HL-60 (cell line): ENCODE data around the gene ETV6.

Experiments
- DNase-seq, 2 experiments: peaks; one replicate each; pipeline ENCODE4 v3.0.0-alpha.2; 2010 to 2020; ENCODE audit warnings: low read depth in 1 of 2, low spot score in 1 of 2
- H3K27ac ChIP-seq: fragments of 250-450 bp; sonication (Bioruptor Pico); replicated peaks from 2 replicates; pipeline ENCODE4 v1.5.1; 2020; ENCODE audit warnings: mild to moderate bottlenecking, moderate library complexity
- H3K27me3 ChIP-seq: fragments of 250-450 bp; sonication (Bioruptor Pico); 2 replicates; pipeline ENCODE4 v1.5.1; 2021; ENCODE audit warnings: mild to moderate bottlenecking, moderate library complexity; ENCODE audit not compliant: insufficient read depth, poor library complexity, severe bottlenecking
- H3K4me3 ChIP-seq: replicated peaks from 2 replicates; pipeline ENCODE4 v1.5.1; 2011; ENCODE audit warnings: mild to moderate bottlenecking, control low read depth, low read length; ENCODE audit not compliant: insufficient read depth
- GABPA ChIP-seq: IDR thresholded peaks from 2 replicates; pipeline ENCODE4 v1.6.1; 2012; ENCODE audit warnings: low read depth
- POLR2AphosphoS5 ChIP-seq: IDR thresholded peaks from 2 replicates; pipeline ENCODE4 v1.6.1; 2012; ENCODE audit warnings: low read depth
- SPI1 ChIP-seq: IDR thresholded peaks from 2 replicates; pipeline ENCODE4 v1.6.1; 2012; ENCODE audit warnings: low read depth, mild to moderate bottlenecking, borderline replicate concordance
- TF ChIP-seq, protein P1 (sequence below): IDR thresholded peaks from 2 replicates; pipeline ENCODE4 v1.6.1; 2012; ENCODE audit warnings: low read depth; ENCODE audit not compliant: insufficient replicate concordance
- TF ChIP-seq, protein P2 (sequence below): IDR thresholded peaks from one replicate; pipeline ENCODE4 v1.5.1; 2011; ENCODE audit warnings: low read length, control low read depth, inconsistent platforms; ENCODE audit not compliant: insufficient read depth

ETV6 gene

DNA sequence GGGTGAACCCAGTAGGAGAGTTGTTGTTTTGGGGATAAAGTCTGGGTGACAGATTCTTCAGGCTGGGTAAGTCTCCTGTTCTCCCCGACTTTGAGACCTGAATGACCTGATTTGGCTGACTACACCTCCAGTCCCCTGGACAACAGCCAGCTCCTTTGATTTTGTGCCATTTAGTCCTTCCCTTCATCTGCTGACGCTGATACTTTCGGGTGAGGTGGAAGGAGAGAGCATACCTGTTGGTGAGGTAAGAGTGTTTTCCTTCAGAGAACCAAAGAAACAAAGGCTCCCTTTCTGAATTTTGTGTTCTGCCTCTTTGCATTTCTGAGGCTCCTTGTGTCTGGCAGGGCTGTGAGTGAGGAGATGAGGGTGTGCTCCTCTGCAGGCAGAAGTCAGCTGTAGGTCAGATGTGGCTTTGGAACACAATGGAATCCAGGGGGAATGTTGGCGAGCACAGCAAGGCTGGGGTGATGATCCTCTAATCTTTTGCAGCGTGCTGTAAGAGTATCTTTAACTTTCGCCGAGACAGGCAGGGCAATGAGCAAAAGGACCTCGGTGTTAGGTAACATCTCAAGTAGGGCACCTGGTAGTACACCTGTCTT lies 12.1 kb downstream of the ETV6 start:
- Histone ChIP-seq H3K27me3 (no peaks in the 10 kb centered on the region), H3K27ac (no peak overlapping the region), H3K4me3 (no peak overlapping the region)
- DNase-seq, result no peak
- TF ChIP-seq POLR2AphosphoS5 (no peak), GABPA (no peak)
- TF ChIP-seq, protein P1, sequence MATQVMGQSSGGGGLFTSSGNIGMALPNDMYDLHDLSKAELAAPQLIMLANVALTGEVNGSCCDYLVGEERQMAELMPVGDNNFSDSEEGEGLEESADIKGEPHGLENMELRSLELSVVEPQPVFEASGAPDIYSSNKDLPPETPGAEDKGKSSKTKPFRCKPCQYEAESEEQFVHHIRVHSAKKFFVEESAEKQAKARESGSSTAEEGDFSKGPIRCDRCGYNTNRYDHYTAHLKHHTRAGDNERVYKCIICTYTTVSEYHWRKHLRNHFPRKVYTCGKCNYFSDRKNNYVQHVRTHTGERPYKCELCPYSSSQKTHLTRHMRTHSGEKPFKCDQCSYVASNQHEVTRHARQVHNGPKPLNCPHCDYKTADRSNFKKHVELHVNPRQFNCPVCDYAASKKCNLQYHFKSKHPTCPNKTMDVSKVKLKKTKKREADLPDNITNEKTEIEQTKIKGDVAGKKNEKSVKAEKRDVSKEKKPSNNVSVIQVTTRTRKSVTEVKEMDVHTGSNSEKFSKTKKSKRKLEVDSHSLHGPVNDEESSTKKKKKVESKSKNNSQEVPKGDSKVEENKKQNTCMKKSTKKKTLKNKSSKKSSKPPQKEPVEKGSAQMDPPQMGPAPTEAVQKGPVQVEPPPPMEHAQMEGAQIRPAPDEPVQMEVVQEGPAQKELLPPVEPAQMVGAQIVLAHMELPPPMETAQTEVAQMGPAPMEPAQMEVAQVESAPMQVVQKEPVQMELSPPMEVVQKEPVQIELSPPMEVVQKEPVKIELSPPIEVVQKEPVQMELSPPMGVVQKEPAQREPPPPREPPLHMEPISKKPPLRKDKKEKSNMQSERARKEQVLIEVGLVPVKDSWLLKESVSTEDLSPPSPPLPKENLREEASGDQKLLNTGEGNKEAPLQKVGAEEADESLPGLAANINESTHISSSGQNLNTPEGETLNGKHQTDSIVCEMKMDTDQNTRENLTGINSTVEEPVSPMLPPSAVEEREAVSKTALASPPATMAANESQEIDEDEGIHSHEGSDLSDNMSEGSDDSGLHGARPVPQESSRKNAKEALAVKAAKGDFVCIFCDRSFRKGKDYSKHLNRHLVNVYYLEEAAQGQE, result no peak

DNA sequence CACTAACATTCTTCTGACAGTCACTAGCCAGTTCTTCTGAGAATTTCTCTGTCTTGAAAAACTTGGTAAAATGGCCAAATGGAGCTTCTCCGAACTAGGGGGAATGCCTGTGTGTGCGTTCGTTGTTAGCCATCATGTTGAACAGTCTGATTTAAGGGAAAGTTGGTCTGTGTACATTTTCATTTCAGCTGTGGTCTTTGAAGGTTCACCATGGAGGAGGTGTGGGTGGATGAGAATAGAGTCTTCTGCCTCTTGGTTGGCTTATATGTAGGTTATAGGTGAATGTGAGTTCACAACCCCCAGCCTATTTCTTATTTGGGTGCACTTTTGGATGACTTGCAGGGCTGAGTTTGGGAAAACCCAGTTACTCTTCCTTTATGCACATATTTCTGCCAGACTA lies 12.9 kb downstream of the ETV6 start:
- TF ChIP-seq, protein P2, sequence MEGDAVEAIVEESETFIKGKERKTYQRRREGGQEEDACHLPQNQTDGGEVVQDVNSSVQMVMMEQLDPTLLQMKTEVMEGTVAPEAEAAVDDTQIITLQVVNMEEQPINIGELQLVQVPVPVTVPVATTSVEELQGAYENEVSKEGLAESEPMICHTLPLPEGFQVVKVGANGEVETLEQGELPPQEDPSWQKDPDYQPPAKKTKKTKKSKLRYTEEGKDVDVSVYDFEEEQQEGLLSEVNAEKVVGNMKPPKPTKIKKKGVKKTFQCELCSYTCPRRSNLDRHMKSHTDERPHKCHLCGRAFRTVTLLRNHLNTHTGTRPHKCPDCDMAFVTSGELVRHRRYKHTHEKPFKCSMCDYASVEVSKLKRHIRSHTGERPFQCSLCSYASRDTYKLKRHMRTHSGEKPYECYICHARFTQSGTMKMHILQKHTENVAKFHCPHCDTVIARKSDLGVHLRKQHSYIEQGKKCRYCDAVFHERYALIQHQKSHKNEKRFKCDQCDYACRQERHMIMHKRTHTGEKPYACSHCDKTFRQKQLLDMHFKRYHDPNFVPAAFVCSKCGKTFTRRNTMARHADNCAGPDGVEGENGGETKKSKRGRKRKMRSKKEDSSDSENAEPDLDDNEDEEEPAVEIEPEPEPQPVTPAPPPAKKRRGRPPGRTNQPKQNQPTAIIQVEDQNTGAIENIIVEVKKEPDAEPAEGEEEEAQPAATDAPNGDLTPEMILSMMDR, result no peak
- no peak for TF ChIP-seq POLR2AphosphoS5
- TF ChIP-seq, protein P1, result no peak
- TF ChIP-seq GABPA, result no peak
- no peak for TF ChIP-seq SPI1
- H3K27me3 ChIP-seq, result no peaks in the 10 kb centered on the region
- no peak overlapping the region for H3K4me3 ChIP-seq
- DNase-seq, result no peak
- no peak overlapping the region for H3K27ac ChIP-seq

DNA sequence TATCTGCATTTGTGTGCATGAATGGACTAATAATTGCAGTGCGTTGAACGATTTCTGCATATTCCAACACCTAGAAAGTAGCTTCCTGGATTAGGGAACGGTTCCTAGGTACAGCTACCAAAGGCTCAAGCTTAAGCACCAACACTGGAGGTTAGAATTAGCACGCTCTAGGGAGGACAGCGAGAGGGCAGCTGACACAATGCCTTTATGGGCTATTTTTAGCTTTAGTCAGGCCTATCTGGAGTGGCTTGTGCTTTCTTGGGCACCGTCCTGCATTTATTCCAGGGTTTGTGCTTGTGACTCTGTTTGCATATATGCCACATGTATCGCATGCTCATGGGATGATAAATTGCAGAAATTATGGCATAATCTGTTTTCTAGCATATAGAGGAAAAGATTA lies 13.7 kb downstream of the ETV6 start:
- Histone ChIP-seq H3K4me3 (no peak overlapping the region), H3K27ac (no peak overlapping the region), H3K27me3 (no peaks in the 10 kb centered on the region)
- TF ChIP-seq, protein P2, result no peak
- TF ChIP-seq GABPA, result no peak
- TF ChIP-seq, protein P1, result no peak
- no peak for TF ChIP-seq POLR2AphosphoS5
- no peak for TF ChIP-seq SPI1
- no peak for DNase-seq

DNA sequence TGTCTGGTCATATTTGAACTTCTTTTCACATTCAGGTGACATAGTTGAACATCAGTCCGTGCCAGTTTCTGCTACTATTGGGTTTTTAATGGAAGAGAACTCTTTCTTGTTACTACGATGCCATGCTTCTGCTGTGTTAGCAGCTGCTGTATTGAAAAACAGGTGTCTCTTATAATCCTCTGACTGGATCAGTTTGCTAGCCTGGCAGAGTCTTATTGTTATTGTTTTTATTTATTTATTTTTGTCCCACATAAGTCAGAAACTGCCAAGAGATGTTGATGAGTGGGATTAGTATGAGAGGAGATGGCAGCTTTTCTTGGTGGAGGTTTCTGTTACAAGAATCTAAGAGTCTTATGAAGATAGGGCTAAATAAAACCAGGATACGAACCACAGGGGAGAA lies 14.6 kb downstream of the ETV6 start:
- Histone ChIP-seq H3K4me3 (no peak overlapping the region), H3K27me3 (no peaks in the 10 kb centered on the region), H3K27ac (no peak overlapping the region)
- no peak for TF ChIP-seq SPI1
- no peak for DNase-seq
